NCI-H1417 (cell line): ENCODE data around the gene RNLS.
A peak's percentile ranks its signal among the peaks of the same experiment; 100 is the strongest.

Experiments
- DNase-seq, 3 experiments: peaks; one replicate each; lab custom pipeline; 2025; lab: John Stamatoyannopoulos, UW

RNLS gene

DNA sequence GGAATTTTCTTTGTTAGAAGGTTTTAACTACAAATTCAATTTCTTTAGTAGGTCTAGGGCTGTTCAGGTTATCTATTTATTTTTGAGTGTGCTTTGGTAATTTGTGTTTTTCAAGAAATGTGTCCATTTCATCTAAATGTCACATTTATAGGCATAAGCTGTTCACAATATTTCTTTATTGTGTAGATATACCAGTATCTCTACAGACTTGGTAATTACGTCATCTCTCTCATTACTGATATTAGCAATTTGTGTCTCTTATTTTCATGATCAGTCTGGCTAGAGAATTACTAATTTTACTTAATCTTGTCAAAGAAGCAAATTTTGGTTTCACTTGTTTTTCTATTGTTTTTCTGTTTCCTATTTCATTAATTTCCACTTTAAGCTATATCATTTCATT, 152.0 kb downstream of the RNLS start:
- DNase-seq, result no peak

DNA sequence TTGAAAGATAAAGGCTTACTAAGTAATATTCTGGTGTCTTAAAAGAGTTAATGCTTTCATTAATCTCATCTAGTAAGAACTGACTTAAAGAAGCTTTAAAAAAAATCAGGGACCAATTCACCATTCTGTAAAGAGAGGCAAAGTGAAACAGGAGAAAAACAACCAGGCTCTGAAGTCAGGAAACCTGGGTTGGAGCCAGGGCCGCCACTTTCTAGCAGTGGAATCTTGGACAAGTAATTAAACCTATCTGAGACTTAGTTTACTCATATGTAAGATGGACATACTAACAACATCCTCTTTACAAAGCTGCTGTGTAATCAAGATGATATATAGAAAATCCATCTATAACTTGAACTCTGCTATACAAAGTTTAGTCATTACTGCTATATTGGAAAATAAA, 154.1 kb downstream of the RNLS start:
- no peak for DNase-seq

DNA sequence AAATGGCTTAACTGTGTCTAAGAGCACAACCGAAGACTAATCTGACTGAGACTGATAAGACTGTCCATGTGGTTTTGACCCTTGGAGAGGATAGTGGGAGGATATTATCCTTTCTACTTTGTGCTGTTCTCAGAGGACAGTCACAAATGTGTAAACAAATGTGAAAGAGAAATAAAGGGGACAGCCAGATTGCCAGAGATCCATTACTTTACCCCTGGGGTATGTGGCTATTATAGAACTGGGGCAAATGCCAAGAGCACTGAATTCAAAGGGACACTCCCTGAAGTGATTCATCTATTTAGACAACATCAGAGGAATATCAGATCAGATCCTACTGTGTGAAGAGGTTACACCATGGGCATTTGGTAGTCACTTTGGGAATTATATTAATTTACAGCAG, 154.7 kb downstream of the RNLS start:
- DNase-seq, result peak in 1 of 3 experiments; percentile 10

DNA sequence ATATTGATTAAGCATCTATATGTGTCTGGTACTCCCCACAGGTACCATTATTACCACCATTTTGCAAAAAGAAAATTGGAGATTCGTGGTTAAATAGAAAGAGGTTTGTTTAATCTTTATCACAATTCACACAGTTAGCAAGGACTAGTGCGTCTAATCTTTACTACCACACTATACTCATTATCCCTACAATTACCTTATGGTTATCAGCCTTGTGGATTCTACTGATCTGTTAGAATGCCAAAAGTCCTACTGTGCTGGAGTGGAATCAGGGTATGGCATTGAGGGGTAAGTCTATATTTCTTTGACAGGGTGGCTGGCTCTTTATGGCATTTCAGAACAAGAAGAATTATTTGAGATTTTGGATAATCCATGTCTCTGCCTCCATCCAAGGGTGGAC, 156.1 kb downstream of the RNLS start:
- DNase-seq, result no peak

DNA sequence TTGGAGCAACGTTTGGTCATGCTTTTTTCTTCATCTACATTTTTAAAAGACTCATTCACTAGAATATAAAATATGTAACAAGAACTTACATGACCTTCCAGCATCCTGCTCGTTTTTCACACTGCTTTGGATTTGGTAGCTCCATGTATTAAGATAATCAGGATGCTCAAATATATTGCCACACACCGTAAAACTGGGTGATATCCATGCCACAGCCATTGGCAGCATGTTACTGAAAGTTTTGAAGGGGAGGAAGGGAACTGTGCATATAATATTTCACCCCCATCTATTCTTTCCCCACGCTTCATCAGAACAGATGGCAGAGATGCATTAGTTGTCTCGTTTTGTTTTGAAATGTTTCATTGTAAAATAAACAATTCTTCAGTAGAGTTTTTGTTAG, 158.2 kb downstream of the RNLS start:
- no peak for DNase-seq

DNA sequence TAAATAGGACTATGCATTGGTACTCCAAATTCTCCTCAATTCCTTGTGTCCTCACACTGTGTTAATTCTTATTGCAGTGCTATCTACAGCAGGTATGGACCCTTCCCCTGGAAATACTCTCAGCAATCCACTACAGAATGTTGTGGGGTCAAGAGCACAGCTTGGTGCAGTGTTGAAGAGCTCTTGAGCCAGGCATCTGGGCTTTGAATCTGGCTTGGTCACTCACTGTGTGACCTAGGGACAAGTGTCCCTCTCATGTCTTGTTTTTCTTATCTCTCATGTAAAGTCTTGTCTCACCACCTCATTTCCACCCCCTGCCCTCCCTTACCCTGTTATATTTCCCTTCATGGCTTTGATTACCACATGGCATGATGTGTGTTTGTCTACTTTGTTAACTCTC, 159.4 kb downstream of the RNLS start:
- no peak for DNase-seq

DNA sequence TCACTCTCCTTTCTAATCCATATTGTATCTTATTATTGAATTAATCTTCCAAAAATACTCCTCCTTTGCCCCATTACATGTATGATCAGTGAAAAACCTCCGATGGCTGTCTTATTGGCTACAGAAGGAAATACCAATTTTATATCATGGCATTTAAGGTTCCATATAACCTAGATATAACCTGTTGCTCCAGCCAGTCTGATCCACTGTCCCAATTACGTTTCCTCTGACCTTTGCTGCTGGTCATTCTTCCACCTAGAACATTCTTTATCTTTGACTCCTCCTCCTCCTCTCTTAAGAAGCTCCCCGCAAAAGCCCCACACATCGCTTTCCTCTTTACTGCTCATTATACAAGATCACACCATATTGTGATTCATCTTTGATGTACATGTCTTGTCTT, 161.5 kb downstream of the RNLS start:
- DNase-seq, result no peak

DNA sequence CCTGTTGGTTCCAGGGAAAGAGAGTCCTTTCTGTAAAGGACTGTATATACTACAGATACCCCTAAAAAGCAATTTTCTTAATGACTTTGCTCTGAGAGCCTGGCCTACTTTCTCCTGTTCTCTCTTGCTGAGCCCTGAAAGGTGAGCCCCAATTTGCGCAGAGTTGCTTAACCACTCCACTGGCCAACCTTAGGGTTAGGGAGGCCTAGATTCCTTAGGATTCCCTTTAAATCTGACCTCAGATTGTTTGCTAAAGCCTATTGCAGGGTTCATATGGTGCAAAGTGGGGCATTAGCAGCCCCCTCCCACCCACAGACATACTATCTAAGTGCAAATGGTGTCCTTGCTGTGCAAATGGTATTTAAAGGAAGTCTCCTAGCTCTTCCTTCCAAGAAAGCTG, 164.2 kb downstream of the RNLS start:
- DNase-seq, result no peak

DNA sequence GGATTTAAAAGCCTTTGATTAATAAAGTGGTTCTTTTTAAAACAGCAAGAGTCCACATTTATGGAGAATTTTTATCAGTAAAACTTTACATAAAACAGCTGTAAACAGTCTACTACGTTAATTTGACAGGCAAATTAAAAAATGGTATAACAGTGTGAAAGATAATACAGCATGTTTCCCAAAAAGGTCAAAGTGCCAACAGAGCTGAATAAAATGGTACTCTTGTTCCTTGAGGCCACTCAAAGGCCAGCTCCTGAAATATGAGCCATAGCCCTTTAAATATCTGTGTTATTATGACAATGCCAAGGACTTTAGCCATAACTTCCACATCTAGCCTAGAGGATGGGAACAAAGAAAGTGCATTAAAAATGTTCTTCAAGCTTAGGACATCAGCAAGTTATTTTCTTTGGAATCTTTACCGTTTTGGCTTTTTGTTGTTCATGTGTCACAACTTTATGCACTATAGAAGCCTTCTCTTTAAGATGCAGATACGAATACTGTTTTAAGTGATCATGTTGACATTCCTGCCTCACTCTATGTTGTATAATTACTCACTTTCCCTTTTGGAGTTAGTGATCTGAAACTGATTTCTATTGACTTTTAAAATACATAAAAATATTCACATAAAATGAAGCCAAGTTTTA, 165.6 kb downstream of the RNLS start:
- no peak for DNase-seq

DNA sequence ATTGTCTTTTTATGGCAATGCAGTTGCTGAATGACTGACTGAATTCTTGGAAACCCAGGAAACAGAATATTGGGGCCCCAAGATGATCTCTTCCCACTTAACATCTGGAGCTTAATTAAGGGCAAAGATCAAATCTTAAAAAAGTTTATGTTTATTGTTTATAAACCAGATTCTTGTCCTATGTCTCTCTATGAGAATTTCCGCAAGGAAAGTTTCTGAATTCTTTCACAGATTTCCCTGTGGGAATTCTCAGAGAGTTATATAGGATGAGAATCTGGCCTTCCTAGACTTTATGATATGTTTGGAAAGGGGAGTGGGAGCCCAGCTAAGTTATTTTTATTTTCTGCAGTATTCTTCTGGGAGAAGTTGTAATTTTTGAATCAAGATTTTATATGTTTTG, 166.3 kb downstream of the RNLS start:
- no peak for DNase-seq

DNA sequence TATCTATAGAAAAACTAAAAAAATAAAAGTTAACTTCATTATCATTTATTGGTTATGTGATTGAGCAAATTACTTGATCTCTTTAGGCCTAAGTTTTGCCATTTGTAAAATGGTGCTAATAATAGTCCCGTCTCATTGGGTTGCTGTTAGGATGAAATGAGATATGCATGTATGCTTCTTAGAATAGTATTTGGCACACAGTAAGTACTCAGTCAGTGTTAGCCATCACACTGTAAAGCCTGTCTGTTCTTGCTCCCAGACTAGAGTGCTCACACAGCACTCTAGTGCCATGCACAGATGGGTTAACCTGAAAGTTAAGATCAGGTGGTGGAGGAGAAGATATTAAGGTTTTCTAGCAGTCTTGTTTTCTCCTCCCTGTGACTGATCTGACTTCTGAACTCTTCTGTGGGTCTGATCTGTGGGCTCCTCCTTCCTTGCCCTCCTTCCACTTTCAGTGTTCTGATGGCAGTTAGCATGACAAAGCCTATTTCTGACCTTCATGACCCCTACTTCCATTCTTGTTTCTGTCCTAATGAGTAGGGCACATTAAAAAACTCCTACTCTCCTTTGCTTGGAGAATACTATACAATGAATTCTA, 167.5 kb downstream of the RNLS start:
- no peak for DNase-seq

DNA sequence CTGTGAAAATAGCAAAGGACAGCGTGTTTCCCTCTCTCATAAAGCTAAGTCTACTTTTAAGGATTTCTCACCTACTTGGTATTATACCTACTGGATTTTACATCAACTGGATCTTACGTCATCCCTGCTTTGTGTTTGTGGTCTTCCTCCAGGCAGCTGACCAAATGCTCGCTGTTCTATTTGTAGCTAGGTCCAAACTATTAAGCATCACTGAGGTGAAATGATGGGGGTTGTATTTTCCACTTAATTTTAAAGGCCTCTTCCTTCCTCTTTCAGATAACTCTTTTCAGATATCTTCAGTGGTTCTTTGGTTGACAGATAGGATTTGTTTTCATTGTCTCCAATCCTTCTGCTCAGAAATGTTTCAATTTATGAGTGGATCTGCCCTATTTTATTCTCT, 169.7 kb downstream of the RNLS start:
- no peak for DNase-seq

DNA sequence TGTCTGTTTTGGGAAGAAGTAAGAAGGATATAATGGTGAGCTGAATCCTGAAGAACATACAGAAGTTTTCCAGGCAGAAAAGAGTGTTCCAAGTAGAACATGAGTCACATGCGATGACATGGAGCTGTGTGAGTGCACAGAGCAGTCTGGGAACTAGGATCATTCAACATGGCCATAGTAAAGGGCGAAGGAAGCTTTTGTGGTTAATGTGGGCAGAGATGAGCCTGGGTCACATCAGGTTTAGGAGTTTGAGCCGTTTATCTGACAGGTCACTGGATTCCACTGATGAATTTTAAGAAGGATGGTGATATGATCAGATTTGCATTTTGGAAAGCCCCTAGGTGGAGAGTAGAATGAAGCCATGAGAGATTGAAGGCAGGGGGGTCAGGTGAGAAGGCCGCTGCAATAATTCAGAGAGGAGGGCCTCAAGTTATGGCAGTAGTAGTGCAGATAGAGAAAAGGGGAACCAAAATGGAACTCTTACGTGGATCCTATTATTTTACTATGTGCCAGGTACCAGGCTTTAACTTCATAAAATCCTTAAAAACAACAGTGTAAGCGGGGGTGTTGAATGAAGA, 171.3 kb downstream of the RNLS start:
- DNase-seq, result no peak

DNA sequence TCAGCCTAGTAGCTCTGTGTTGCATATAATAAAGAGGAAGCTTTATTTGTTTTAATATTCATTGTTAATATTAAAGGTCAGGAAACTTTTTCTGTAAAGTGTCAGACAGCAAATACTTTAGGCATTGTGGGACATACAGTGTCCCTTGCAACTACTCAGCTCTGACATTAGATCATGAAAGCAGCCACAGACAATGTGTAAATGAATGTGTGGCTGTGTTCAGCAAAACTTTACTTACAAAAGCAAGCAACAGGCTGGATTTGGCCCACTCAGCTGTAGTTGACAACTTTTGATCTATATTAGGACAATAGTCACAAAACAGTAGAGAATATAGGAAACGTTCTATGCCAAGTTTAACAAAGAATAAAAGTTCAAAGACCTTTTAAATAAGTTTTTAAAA, 173.3 kb downstream of the RNLS start:
- no peak for DNase-seq

DNA sequence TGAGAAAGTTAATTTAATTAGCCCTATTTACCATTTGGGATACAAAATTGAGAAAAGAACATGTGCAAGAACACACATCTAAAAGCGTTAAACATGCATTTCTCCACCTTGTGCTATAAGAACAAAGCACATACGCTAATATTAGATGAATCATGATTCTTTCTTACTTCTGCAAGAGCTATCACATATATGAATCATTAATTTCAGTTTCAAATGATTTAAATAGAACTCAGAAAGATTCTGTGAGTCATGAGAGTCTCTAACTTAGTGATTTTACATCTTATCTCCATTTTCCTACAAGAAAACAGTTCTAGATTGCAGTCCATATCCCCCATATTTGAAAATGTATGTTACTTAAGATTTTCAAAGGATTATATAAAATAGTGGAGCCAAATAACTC, 173.9 kb downstream of the RNLS start:
- no peak for DNase-seq

DNA sequence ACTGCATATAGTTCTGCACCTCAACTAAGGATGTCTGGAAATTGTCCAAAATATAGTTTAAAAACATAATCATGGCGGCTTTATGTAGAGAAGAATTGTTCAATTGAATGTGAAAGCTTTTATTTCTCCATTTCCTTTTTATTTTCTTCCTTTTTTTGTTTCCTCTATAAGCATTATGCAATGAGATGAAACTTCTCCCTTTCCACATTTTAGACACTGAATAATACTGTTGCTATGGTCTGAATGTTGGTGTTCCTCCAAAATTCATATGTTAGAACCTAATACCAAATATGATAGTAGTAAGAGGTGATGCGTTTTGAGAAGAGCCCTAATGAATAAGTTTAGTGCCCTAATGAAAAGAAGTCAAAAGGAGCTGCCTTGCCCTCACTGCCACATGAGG, 175.0 kb downstream of the RNLS start:
- DNase-seq, result no peak

DNA sequence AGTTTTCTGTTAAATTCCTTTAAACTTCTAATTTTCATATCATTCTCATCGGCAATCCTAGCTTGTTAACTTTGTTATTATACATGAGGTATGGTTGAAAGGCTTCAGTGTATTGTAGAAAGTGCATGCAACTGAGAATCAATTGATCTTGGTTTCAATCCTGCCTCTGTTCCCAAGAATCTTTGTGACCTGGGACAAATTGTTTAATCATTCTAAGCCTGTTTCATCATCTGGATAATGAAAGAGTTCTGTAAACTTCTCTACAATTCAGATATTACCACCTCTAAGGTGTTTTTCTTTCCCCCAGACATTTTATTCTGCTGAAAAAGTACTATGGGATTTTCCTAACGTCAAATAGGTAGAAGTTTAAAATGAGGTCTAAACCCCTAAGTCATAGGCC, 179.0 kb downstream of the RNLS start:
- no peak for DNase-seq

DNA sequence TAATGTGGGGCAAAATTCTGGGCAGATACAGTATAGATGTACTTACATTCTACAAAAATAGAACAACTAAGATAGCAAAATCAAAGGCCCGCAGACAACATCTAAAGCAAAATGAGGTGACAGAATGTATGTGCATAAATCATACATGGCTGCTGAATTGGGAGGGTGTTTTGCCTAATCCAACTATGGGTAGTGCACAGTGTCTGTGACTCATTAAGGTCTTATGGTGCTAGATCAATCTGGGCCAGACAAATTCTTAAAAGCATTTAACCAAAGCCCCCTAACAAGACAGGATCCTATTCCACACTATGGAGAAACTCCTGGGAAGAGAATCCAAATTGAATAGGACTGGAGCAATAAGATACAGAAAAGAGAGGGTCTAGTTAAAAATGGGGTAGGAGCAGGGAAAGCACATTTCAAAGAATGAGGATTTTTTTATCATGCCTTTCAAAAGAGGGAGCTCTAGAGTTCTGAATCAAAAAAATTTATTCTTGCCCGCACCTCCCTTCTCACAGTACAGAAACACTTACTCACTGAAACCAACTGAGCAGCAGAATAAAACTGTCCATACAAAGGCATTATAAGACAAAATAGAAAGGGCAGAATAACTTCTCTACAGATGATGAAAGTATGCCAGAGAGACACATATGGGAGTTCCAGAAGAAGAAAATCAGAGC, 181.3 kb downstream of the RNLS start:
- no peak for DNase-seq

DNA sequence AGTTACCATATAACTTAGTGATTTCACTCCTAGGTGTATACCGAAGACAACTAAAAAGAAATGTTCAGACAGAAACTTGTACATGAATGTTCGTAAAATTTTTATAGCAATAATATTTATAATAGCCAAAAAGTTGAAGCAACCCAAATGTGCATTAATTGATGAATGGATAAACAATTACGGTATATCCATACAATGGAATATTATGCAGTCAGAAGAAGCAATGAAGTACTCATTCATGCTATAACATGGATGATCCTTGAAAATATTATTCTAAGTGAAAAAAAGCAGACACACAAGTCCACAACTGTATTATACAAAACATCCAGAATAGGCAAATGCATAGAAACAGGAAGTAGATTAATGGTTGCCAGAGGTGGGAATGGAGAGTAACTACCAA, 183.9 kb downstream of the RNLS start:
- no peak for DNase-seq

DNA sequence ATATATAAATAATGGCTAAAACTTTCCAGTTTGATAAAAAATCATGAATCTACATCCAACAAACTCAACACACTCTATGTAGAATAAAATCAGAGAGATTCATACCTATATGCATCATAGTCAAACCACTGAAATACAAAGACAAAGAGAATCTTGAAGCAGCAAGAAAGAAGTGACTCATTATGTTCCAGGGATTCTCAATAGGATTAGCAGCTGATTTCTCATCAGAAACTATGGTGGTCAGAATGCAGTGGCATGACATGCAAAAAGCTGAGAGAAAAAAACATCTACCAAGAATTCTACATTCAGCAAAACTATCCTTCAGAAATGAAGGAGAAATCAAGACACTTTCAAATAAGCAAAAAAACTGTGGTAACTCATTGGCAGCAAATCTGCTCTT, 187.4 kb downstream of the RNLS start:
- DNase-seq, result no peak

DNA sequence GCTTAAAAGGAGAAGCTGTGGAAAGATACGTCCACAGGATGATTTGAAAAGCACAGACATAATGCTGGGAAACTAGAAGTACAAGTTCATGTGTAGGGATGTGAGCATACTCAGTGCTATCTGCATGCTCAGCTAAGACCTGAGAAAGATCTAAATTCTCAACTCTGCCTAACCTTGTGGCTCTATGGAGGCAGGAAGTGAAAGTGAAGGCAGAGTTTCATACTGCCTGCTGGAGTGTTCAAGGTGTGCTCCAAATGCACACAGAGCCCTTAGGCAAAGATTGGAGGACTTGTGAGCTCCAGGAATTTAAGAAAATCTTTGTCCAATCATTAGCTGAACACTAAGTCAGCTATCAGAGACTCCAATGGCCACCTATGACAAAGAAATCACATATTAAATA, 190.9 kb downstream of the RNLS start:
- no peak for DNase-seq

DNA sequence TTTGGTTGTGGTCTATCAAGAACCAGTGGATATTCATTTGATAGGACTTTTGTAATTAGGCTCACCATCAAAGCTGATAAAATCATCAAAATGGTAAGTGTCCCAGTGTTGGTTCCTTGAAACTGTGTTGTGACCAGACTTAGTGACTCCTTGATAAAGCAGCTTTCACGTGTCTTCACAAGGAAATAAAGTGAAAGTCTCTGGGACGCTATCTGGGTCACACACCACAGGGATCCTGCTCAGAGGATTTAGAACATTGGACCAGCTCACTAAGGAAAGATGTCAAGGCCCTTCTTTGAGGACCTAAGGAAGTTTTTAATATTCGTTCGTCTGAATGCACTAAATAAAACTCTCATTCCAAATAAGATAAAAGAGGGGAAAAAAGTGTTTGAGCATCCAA, 193.1 kb downstream of the RNLS start:
- DNase-seq, result no peak

DNA sequence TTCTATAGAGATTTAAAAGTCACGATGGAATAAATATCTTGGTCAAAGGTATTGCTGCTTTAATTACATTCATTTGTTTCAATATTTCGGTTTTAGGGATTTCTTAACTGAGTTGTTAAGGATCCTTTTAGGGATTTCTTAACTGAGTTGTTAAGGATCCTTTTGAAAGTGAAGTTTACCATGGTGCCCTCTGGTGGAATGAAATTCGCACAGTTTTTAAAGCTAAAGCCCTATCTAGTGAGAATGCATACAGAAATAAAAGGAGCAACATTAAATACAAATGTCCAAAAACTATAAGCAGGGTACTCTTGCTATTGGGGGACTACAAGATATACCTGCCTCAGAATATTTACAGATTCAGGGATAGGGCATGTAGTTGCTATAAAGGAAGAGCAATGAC, 193.7 kb downstream of the RNLS start:
- peak; percentile 4 to 53 (median 37) for DNase-seq
